ENCODE measurements around the gene SPON1.

GRCh38 chr11:14093065-14093464 lies 130.5 kb downstream of the SPON1 start:
- TF ChIP-seq SUZ12 (IDR thresholded peaks at IDR 0.05; ENCODE audit: extremely low read depth, insufficient read depth, insufficient read length), result no peak
- no peak for TF ChIP-seq ZNF274 (IDR thresholded peaks at IDR 0.05; ENCODE audit: low read depth, low read length)

Data from NT2/D1 (cell line).